UCSD-AML1 (cell line): ENCODE results near the gene UNCX.

Experiments used
- DNase-seq: peaks from one replicate; lab custom pipeline; 2025; ENCODE audit not compliant: unreplicated experiment; lab: John Stamatoyannopoulos, UW

Gene UNCX

GRCh38 chr7:1214516-1214915 lies 18.2 kb upstream of the UNCX start:
- DNase-seq, result no peak

GRCh38 chr7:1218541-1219165 lies 14.0 kb upstream of the UNCX start:
- DNase-seq, result no peak

GRCh38 chr7:1219498-1219897 lies 13.2 kb upstream of the UNCX start:
- no peak for DNase-seq

- DNase-seq, result no peak
Measured at GRCh38 chr7:1220000-1220726, 12.5 kb upstream of the UNCX start.

- DNase-seq, result no peak
Measured at GRCh38 chr7:1220977-1221745, 11.5 kb upstream of the UNCX start.

GRCh38 chr7:1223196-1223981 lies 9.3 kb upstream of the UNCX start:
- DNase-seq, result peak; percentile 14

- no peak for DNase-seq
Measured at GRCh38 chr7:1224086-1224716, 8.5 kb upstream of the UNCX start.

- no peak for DNase-seq
Measured at GRCh38 chr7:1225030-1225429, 7.6 kb upstream of the UNCX start.

- DNase-seq, result peak; percentile 15
Measured at GRCh38 chr7:1225441-1226185, 7.1 kb upstream of the UNCX start.

- DNase-seq, result no peak
Measured at GRCh38 chr7:1226186-1226901, 6.3 kb upstream of the UNCX start.

- no peak for DNase-seq
Measured at GRCh38 chr7:1227071-1227804, 5.4 kb upstream of the UNCX start.

- peak; percentile 33 for DNase-seq
Measured at GRCh38 chr7:1227814-1228544, 4.7 kb upstream of the UNCX start.

GRCh38 chr7:1228545-1229201 lies 4.0 kb upstream of the UNCX start:
- DNase-seq, result no peak

GRCh38 chr7:1229202-1229947 lies 3.3 kb upstream of the UNCX start:
- DNase-seq, result no peak

GRCh38 chr7:1229956-1230355 lies 2.7 kb upstream of the UNCX start:
- no peak for DNase-seq

GRCh38 chr7:1230411-1231213 lies 2.1 kb upstream of the UNCX start:
- no peak for DNase-seq
